Duodenal mucosa (tissue), 2 donors: ENCODE data around the gene SNRPA.
A peak's percentile ranks its signal among the peaks of the same experiment; 100 is the strongest.

Source experiments
- H3K27ac ChIP-seq: one replicate; pipeline ENCODE4 v1.7.0; 2013; ENCODE audit warnings: low read depth, low read length
- H3K27me3 ChIP-seq, 2 donors: one replicate each; pipeline ENCODE4 v1.7.0; 2013; ENCODE audit warnings: low read length in 2 of 2, control low read depth in 1 of 2; ENCODE audit not compliant: insufficient read depth in 2 of 2, control insufficient read depth in 1 of 2
- H3K36me3 ChIP-seq, 2 donors: one replicate each; pipeline ENCODE4 v1.7.0; 2013; ENCODE audit warnings: low read length in 2 of 2, control low read depth in 1 of 2; ENCODE audit not compliant: insufficient read depth in 2 of 2, control insufficient read depth in 1 of 2
- H3K4me1 ChIP-seq, 2 donors: one replicate each; pipeline ENCODE4 v1.7.0; 2013; ENCODE audit warnings: low read length in 2 of 2, control low read depth in 1 of 2; ENCODE audit not compliant: insufficient read depth in 2 of 2, control insufficient read depth in 1 of 2
- H3K4me3 ChIP-seq, 2 donors: one replicate each; pipeline ENCODE4 v1.7.0; 2013; ENCODE audit warnings: low read length in 2 of 2, low read depth in 1 of 2
- H3K9ac ChIP-seq, 2 donors: one replicate each; pipeline ENCODE4 v1.7.0; 2013; ENCODE audit warnings: low read length in 2 of 2, low read depth in 1 of 2
- H3K9me3 ChIP-seq, 2 donors: one replicate each; pipeline ENCODE4 v1.7.0; 2013; ENCODE audit warnings: low read length in 2 of 2, control low read depth in 1 of 2; ENCODE audit not compliant: control insufficient read depth in 1 of 2

SNRPA gene

GRCh38 chr19:40786060-40787037 lies 35.3 kb downstream of the SNRPA start:
- Histone ChIP-seq H3K4me1 (no peaks in the 10 kb centered on the region), H3K36me3 (peaks cover 6 to 9% of the 10 kb centered on the region in 2 donors), H3K9me3 (no peaks in the 10 kb centered on the region), H3K27ac (no peak overlapping the region), H3K9ac (no peak overlapping the region), H3K27me3 (no peaks in the 10 kb centered on the region), H3K4me3 (no peak overlapping the region)

DNA sequence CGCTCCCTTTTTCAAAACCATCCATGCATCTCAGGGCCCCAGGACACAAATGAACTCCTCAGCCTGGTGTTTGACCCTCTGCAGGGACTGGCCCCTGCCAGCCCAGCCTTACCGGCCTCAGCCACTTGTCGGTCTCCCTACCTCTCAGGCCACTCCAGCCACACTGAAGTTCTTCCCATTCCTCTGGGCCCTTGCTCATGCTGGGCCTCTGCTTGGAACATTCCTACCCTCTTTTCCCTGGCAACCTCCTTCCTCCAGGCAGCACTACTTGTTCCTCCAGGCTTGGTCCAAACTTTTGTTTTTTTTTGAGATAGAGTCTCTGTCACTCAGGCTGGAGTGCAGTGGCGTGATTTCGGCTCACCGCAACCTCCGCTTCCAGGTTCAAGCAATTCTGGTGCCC lies 40.3 kb downstream of the SNRPA start:
- Histone ChIP-seq H3K4me1 (no peaks in the 10 kb centered on the region), H3K9me3 (no peaks in the 10 kb centered on the region), H3K27ac (no peak overlapping the region), H3K4me3 (no peak overlapping the region), H3K9ac (no peak overlapping the region), H3K27me3 (no peaks in the 10 kb centered on the region), H3K36me3 (peaks cover 9 to 10% of the 10 kb centered on the region in 2 donors)

DNA sequence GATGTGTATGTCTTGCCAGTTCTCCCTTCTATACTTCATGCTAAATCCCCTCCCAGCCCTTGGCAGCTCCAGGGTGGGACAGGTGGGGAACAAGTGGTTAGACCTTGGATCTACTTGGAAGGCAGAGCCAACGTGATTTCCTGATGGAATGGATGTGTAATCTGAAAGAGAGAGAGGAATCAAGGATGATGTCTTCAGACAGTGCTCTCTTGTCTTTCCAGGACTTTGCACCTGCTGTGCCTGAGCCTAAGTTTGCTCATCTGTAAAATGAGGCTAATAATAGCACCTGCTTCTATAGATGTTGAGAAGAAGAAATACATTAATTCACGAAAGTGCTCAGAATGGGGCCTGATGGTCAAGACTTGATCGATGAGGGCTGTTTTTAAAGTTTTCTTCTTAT lies 41.0 kb downstream of the SNRPA start:
- Histone ChIP-seq H3K36me3 (peaks cover 4 to 14% of the 10 kb centered on the region in 2 donors), H3K4me1 (no peaks in the 10 kb centered on the region), H3K4me3 (no peak overlapping the region), H3K9ac (no peak overlapping the region), H3K9me3 (no peaks in the 10 kb centered on the region), H3K27me3 (no peaks in the 10 kb centered on the region), H3K27ac (no peak overlapping the region)

GRCh38 chr19:40797166-40797962 lies 46.4 kb downstream of the SNRPA start:
- Histone ChIP-seq H3K27ac (peak overlapping the region; percentile 82), H3K36me3 (peaks cover 0 to 22% of the 10 kb centered on the region in 2 donors), H3K4me1 (peaks cover 34 to 35% of the 10 kb centered on the region in 2 donors), H3K27me3 (no peaks in the 10 kb centered on the region), H3K9me3 (no peaks in the 10 kb centered on the region), H3K4me3 (no peak overlapping the region), H3K9ac (peak overlapping the region; percentile 23 to 64)

GRCh38 chr19:40797963-40798682 lies 47.1 kb downstream of the SNRPA start:
- Histone ChIP-seq H3K4me3 (peak overlapping the region; percentile 66 to 73), H3K4me1 (peaks cover 42 to 43% of the 10 kb centered on the region in 2 donors), H3K36me3 (peaks cover 0 to 19% of the 10 kb centered on the region in 2 donors), H3K9ac (peak overlapping the region; percentile 23 to 64), H3K27ac (peak overlapping the region; percentile 82), H3K27me3 (no peaks in the 10 kb centered on the region), H3K9me3 (no peaks in the 10 kb centered on the region)

GRCh38 chr19:40798683-40799557 lies 47.9 kb downstream of the SNRPA start, which contains the start of gene EGLN2:
Gene EGLN2 (plus strand): TSS chr19:40799191. CDS start chr19:40800573, 1,382 bp downstream.
- Histone ChIP-seq H3K9me3 (no peaks in the 10 kb centered on the region), H3K27me3 (no peaks in the 10 kb centered on the region), H3K9ac (peak within 1 kb of the TSS; percentile 72 to 73), H3K4me3 (peak within 1 kb of the TSS; percentile 84 to 87), H3K27ac (peak within 1 kb of the TSS; percentile 84), H3K4me1 (peaks cover 50 to 51% of the 10 kb centered on the region in 2 donors), H3K36me3 (peaks cover 0 to 19% of the 10 kb centered on the region in 2 donors)

GRCh38 chr19:40799558-40800338 lies 48.7 kb downstream of the SNRPA start:
- peak overlapping the region; percentile 72 to 73 for H3K9ac ChIP-seq
- peaks cover 58 to 59% of the 10 kb centered on the region in 2 donors for H3K4me1 ChIP-seq
- H3K36me3 ChIP-seq: peaks cover 0 to 19% of the 10 kb centered on the region in 2 donors
- no peaks in the 10 kb centered on the region for H3K27me3 ChIP-seq
- H3K27ac ChIP-seq: peak overlapping the region; percentile 84
- H3K4me3 ChIP-seq: peak overlapping the region; percentile 84 to 87
- H3K9me3 ChIP-seq: no peaks in the 10 kb centered on the region

DNA sequence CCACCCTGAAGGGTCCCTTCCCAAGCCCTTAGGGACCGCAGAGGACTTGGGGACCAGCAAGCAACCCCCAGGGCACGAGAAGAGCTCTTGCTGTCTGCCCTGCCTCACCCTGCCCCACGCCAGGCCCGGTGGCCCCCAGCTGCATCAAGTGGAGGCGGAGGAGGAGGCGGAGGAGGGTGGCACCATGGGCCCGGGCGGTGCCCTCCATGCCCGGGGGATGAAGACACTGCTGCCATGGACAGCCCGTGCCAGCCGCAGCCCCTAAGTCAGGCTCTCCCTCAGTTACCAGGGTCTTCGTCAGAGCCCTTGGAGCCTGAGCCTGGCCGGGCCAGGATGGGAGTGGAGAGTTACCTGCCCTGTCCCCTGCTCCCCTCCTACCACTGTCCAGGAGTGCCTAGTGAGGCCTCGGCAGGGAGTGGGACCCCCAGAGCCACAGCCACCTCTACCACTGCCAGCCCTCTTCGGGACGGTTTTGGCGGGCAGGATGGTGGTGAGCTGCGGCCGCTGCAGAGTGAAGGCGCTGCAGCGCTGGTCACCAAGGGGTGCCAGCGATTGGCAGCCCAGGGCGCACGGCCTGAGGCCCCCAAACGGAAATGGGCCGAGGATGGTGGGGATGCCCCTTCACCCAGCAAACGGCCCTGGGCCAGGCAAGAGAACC lies 49.5 kb downstream of the SNRPA start:
- Histone ChIP-seq H3K27ac (peak overlapping the region; percentile 84), H3K4me1 (peaks cover 65 to 66% of the 10 kb centered on the region in 2 donors), H3K36me3 (peaks cover 0 to 26% of the 10 kb centered on the region in 2 donors), H3K9ac (peak overlapping the region; percentile 72 to 73), H3K4me3 (peak overlapping the region; percentile 84 to 87), H3K9me3 (no peaks in the 10 kb centered on the region), H3K27me3 (no peaks in the 10 kb centered on the region)
